ENCODE measurements around the gene TGFB1. TPM values are rescaled to one million over a fixed set of nuclear protein-coding genes. Genes with fewer than 3 reads are reported as not detected.

Gene TGFB1
- polyA plus RNA-seq, 1 of the 3 experiments (the other 2 are of a cell fraction): 25.5 TPM

GRCh38 chr19:41362143-41362847 lies 8.6 kb upstream of the TGFB1 start:
- no peak for TF ChIP-seq YY1 (IDR thresholded peaks at IDR 0.05; ENCODE audit: low read depth)
- TF ChIP-seq GABPA (IDR thresholded peaks at IDR 0.05; ENCODE audit: low read depth): no peak
- Histone ChIP-seq H3K9me2 (no peaks in the 10 kb centered on the region), H3K4me3 (ENCODE audit: low read depth in 2 of 2, low read length in 1 of 2) (no peak overlapping the region), H3K4me2 (peak overlapping the region; percentile 78), H3F3A (replicated peaks; ENCODE audit: insufficient read depth) (peaks cover 7% of the 10 kb centered on the region), H4K20me1 (ENCODE audit: insufficient read depth) (no peaks in the 10 kb centered on the region), H2AFZ (ENCODE audit: low read depth) (no peak overlapping the region), H3K9ac (no peak overlapping the region), H3K36me3 (replicated peaks in 1 of 2; ENCODE audit: control insufficient read depth in 1 of 2, insufficient read depth in 2 of 2, low read length in 1 of 2) (no peaks in the 10 kb centered on the region), H3K9me3 (no peaks in the 10 kb centered on the region), H3K27ac (ENCODE audit: low read depth in 2 of 2, low read length in 1 of 2) (no peak overlapping the region), H3K27me3 (ENCODE audit: insufficient read depth) (no peaks in the 10 kb centered on the region), H3K79me2 (ENCODE audit: insufficient read depth) (peaks cover 33% of the 10 kb centered on the region), H3K4me1 (ENCODE audit: control insufficient read depth in 1 of 2, insufficient read depth in 2 of 2, low read depth in 1 of 2, low read length in 1 of 2) (peaks cover 5 to 9% of the 10 kb centered on the region in 2 experiments; a peak in 2 of 4 replicates)
- WGBS (ENCODE audit: low lambda C conversion rate): 80% methylated on average over 10 of the region's 10 CpGs
- peak; percentile 4 for DNase-seq
- ChIA-PET POLR2A (no interaction called here), CTCF (interaction anchor here (1.8 kb wide), 1 partner anchor 10 kb away, joined by 6 read pairs; no protein-coding TSS in a partner anchor)

- H3K79me2 ChIP-seq (ENCODE audit: insufficient read depth): peaks cover 9% of the 10 kb centered on the region
- WGBS (ENCODE audit: low lambda C conversion rate): 100% methylated on average over 1 of the region's 1 CpG
- no peaks in the 10 kb centered on the region for H3K9me3 ChIP-seq
- CTCF ChIA-PET: interaction anchor here (0.7 kb wide), 1 partner anchor 18 kb away, joined by 3 read pairs; no protein-coding TSS in a partner anchor
- H3K9me2 ChIP-seq: no peaks in the 10 kb centered on the region
- no peak overlapping the region for H2AFZ ChIP-seq (ENCODE audit: low read depth)
- peaks cover 0 to 8% of the 10 kb centered on the region in 2 experiments; a peak in 2 of 4 replicates for H3K4me1 ChIP-seq (ENCODE audit: control insufficient read depth in 1 of 2, insufficient read depth in 2 of 2, low read depth in 1 of 2, low read length in 1 of 2)
- no peak overlapping the region for H3K4me2 ChIP-seq
- DNase-seq: no peak
- no peak overlapping the region for H3K27ac ChIP-seq (ENCODE audit: low read depth in 2 of 2, low read length in 1 of 2)
- POLR2A ChIA-PET: no interaction called here
- H3F3A ChIP-seq (replicated peaks; ENCODE audit: insufficient read depth): peaks cover 6% of the 10 kb centered on the region
- no peak overlapping the region for H3K9ac ChIP-seq
- H3K27me3 ChIP-seq (ENCODE audit: insufficient read depth): no peaks in the 10 kb centered on the region
- no peak overlapping the region for H3K4me3 ChIP-seq (ENCODE audit: low read depth in 2 of 2, low read length in 1 of 2)
- TF ChIP-seq NRF1 (IDR thresholded peaks at IDR 0.05; ENCODE audit: low read depth, low read length): no peak
- no peak for TF ChIP-seq FOXM1 (IDR thresholded peaks at IDR 0.05; ENCODE audit: low read depth)
- no peak for TF ChIP-seq ZBTB33 (IDR thresholded peaks at IDR 0.05; ENCODE audit: borderline replicate concordance, low read depth)
- TF ChIP-seq YY1 (IDR thresholded peaks at IDR 0.05; ENCODE audit: low read depth): no peak
- TF ChIP-seq REST (IDR thresholded peaks at IDR 0.05; ENCODE audit: low read depth, low read length): no peak
- no peak for TF ChIP-seq RFX5 (IDR thresholded peaks at IDR 0.05; ENCODE audit: low read length)
- no peak for TF ChIP-seq TAF1 (IDR thresholded peaks at IDR 0.05; ENCODE audit: borderline replicate concordance, low read depth, low read length)
- TF ChIP-seq, protein P1, sequence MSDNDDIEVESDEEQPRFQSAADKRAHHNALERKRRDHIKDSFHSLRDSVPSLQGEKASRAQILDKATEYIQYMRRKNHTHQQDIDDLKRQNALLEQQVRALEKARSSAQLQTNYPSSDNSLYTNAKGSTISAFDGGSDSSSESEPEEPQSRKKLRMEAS (IDR thresholded peaks at IDR 0.05; ENCODE audit: low read depth): no peak
- TF ChIP-seq MXI1 (IDR thresholded peaks at IDR 0.05; ENCODE audit: low read depth, low read length): no peak
- no peak for TF ChIP-seq POLR2AphosphoS5 (IDR thresholded peaks at IDR 0.05; ENCODE audit: low read depth, low read length)
- TF ChIP-seq TEAD4 (IDR thresholded peaks at IDR 0.05; ENCODE audit: borderline replicate concordance, insufficient read depth): no peak
- no peak for TF ChIP-seq EP300 (IDR thresholded peaks at IDR 0.05; ENCODE audit: borderline replicate concordance in 1 of 2, low read depth in 1 of 2, low read length in 1 of 2)
- H3K36me3 ChIP-seq (replicated peaks in 1 of 2; ENCODE audit: control insufficient read depth in 1 of 2, insufficient read depth in 2 of 2, low read length in 1 of 2): no peaks in the 10 kb centered on the region
- H4K20me1 ChIP-seq (ENCODE audit: insufficient read depth): no peaks in the 10 kb centered on the region
Observed at GRCh38 chr19:41359741-41360140, 6.0 kb upstream of the TGFB1 start.

Data from SK-N-SH (cell line).